GM12878 (cell line): Measurements from ENCODE around the gene INO80B. TPM values are rescaled to one million over a fixed set of nuclear protein-coding genes. Genes with fewer than 3 reads are reported as not detected.

Source experiments
- BRCA1 ChIP-seq: IDR thresholded peaks from 2 replicates; pipeline ENCODE4 v1.6.1; 2011; ENCODE audit warnings: low read depth, low read length, improper control_type of control experiment
- CBFB ChIP-seq: IDR thresholded peaks from 2 replicates; pipeline ENCODE4 v1.6.1; 2016; ENCODE audit warnings: antibody characterized with exemption, low read depth
- EED ChIP-seq: sonication (generic); IDR thresholded peaks from 2 replicates; pipeline ENCODE4 v1.6.1; 2016; ENCODE audit warnings: antibody characterized with exemption, low read depth
- KDM1A ChIP-seq: fragments of 200-600 bp; sonication (generic); IDR thresholded peaks from 2 replicates; pipeline ENCODE4 v1.6.1; 2016; ENCODE audit warnings: borderline replicate concordance
- MTA2 ChIP-seq: fragments of 450-650 bp; IDR thresholded peaks from 2 replicates; pipeline ENCODE4 v1.6.1; 2016; ENCODE audit warnings: low read depth, mild to moderate bottlenecking, moderate library complexity
- MTA3 ChIP-seq: IDR thresholded peaks from 2 replicates; pipeline ENCODE4 v1.6.1; 2012; ENCODE audit warnings: low read length, inconsistent platforms, borderline replicate concordance
- NFYB ChIP-seq: IDR thresholded peaks from 2 replicates; pipeline ENCODE4 v1.6.1; 2011; ENCODE audit warnings: low read depth, mild to moderate bottlenecking, low read length, improper control_type of control experiment, moderate library complexity; ENCODE audit not compliant: insufficient read depth
- RAD21 ChIP-seq: IDR thresholded peaks from 2 replicates; pipeline ENCODE4 v1.6.1; 2011; ENCODE audit warnings: mild to moderate bottlenecking, low read depth, low read length, moderate library complexity; ENCODE audit not compliant: insufficient read depth
- SMARCA5 ChIP-seq: fragments of 450-650 bp; IDR thresholded peaks from 2 replicates; pipeline ENCODE4 v1.6.1; 2017; ENCODE audit warnings: mild to moderate bottlenecking
- SP1 ChIP-seq: IDR thresholded peaks from one replicate; pipeline ENCODE4 v1.6.1; 2011; ENCODE audit warnings: low read depth, low read length
- ZNF274 ChIP-seq: IDR thresholded peaks from one replicate; pipeline ENCODE4 v1.8.0; 2011; ENCODE audit not compliant: insufficient read length, insufficient read depth
- polyA plus RNA-seq, 11 experiments: library from polyadenylated mRNA; depleted of rRNA in 4 of 11; unstranded in 6 of 11; stranded (reverse) in 5 of 11; fragments of >200 nt; fragmentation: Nextera tagmentation in 4 of 11; fragmentation: Illumina TruSeq in 1 of 11; extraction: Ambion mirVana in 4 of 11; extraction: Trizol in 1 of 11; gene quantifications; 1 replicate in 1 of 11; 2 replicates in 10 of 11; pipeline versions ENCODE4 v1.2.1 to v1.2.3, GENCODE V29; 2011 to 2016; ENCODE audit warnings: inconsistent platforms in 2 of 11, missing spikeins in 2 of 11, low read depth in 1 of 11
- total RNA-seq, 4 experiments: library from RNA; depleted of rRNA in 3 of 4; stranded (reverse); fragments of >200 nt in 3 of 4; fragmentation: Illumina TruSeq in 1 of 4; extraction: Trizol in 1 of 4; gene quantifications; 2 replicates each; pipeline versions ENCODE4 v1.2.1 to v1.2.3, GENCODE V29; 2013 to 2021
- TF ChIP-seq, protein P1 (sequence below): fragments of 450-650 bp; IDR thresholded peaks from 2 replicates; pipeline ENCODE4 v1.6.1; 2016; ENCODE audit warnings: mild to moderate bottlenecking
- TF ChIP-seq, protein P2 (sequence below): fragments of 450-650 bp; formaldehyde crosslinking; IDR thresholded peaks from 2 replicates; pipeline ENCODE4 v1.4.0; 2020; ENCODE audit warnings: mild to moderate bottlenecking, moderate library complexity
- TF ChIP-seq, protein P3 (sequence below), 3 experiments: IDR thresholded peaks in 2 of 3; conservative IDR thresholded peaks in 1 of 3; 2 replicates each; pipeline ENCODE4 v1.5.1; 2011; ENCODE audit warnings: low read depth in 3 of 3, low read length in 3 of 3, mild to moderate bottlenecking in 3 of 3, control low read depth in 2 of 3, moderate library complexity in 2 of 3, inconsistent platforms in 1 of 3, mixed read lengths in 1 of 3; ENCODE audit not compliant: control insufficient read depth in 2 of 3, insufficient read depth in 1 of 3; ENCODE audit errors: extremely low read depth in 1 of 3
- TF ChIP-seq, protein P4 (sequence below): IDR thresholded peaks from 2 replicates; pipeline ENCODE4 v1.6.1; 2011; ENCODE audit warnings: mild to moderate bottlenecking, low read depth, low read length, moderate library complexity; ENCODE audit not compliant: insufficient replicate concordance
- TF ChIP-seq, protein P5 (sequence below): fragments of 450-650 bp; IDR thresholded peaks from 2 replicates; pipeline ENCODE4 v1.6.1; 2017; ENCODE audit warnings: antibody characterized with exemption, mild to moderate bottlenecking, moderate library complexity

INO80B gene
- total and polyA plus RNA-seq, 10 of the 15 experiments (the other 5 are each of a cell fraction or from before 2014, with no cell fraction given): 1.3 to 26.7 (median 11.1) TPM

DNA sequence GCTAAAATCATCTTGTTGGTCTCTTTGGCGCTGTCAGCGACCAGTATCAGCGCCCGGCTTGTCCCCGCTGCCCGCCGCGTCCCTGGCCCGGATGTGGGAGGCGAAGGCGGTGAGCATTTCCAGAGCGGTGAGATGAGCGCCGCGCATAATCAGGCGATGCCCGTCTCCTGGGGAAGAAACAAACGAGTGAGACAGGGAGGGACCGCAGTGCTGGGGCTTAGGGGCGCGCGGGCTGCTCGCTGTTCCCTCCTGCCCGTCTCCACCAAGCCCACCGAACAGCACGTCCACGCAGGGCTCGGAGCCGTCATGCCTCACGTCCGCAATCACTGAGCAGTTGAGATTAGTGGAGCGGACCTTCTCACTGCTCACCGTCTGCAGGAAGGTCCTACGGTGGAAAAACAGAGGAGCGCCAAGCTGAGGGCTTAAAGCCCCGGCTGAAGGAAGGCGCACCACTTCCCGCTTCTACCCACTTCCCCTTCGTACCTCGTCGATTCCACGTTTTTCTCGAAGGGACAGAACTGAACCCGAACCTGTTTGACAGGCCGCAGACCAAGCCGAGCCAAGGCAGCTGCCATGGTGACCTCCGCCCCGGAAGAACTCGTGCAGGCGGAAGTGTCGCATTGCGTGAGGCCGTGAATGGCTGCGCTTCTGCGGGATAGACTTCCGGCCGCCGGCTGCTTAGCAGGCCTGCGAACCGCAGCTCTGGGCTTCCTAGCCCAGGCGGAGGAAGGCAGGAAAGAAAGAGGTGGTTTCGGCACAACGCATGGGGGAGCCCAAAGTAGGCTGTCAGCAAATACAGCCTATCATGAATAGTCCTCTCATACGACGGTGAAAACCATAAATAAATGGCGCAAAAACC lies 17.4 kb downstream of the INO80B start, which contains the start of gene MRPL53 (continued):
- TF ChIP-seq, protein P1, sequence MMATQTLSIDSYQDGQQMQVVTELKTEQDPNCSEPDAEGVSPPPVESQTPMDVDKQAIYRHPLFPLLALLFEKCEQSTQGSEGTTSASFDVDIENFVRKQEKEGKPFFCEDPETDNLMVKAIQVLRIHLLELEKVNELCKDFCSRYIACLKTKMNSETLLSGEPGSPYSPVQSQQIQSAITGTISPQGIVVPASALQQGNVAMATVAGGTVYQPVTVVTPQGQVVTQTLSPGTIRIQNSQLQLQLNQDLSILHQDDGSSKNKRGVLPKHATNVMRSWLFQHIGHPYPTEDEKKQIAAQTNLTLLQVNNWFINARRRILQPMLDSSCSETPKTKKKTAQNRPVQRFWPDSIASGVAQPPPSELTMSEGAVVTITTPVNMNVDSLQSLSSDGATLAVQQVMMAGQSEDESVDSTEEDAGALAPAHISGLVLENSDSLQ: peak; percentile 78
- TF ChIP-seq ZNF274: no peak
- peak; percentile 35 for TF ChIP-seq SP1
- TF ChIP-seq CBFB: peak; percentile 91
- peak; percentile 93 for TF ChIP-seq MTA2
- no peak for TF ChIP-seq KDM1A
- TF ChIP-seq, protein P2, sequence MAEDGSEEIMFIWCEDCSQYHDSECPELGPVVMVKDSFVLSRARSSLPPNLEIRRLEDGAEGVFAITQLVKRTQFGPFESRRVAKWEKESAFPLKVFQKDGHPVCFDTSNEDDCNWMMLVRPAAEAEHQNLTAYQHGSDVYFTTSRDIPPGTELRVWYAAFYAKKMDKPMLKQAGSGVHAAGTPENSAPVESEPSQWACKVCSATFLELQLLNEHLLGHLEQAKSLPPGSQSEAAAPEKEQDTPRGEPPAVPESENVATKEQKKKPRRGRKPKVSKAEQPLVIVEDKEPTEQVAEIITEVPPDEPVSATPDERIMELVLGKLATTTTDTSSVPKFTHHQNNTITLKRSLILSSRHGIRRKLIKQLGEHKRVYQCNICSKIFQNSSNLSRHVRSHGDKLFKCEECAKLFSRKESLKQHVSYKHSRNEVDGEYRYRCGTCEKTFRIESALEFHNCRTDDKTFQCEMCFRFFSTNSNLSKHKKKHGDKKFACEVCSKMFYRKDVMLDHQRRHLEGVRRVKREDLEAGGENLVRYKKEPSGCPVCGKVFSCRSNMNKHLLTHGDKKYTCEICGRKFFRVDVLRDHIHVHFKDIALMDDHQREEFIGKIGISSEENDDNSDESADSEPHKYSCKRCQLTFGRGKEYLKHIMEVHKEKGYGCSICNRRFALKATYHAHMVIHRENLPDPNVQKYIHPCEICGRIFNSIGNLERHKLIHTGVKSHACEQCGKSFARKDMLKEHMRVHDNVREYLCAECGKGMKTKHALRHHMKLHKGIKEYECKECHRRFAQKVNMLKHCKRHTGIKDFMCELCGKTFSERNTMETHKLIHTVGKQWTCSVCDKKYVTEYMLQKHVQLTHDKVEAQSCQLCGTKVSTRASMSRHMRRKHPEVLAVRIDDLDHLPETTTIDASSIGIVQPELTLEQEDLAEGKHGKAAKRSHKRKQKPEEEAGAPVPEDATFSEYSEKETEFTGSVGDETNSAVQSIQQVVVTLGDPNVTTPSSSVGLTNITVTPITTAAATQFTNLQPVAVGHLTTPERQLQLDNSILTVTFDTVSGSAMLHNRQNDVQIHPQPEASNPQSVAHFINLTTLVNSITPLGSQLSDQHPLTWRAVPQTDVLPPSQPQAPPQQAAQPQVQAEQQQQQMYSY (CRISPR knock-in tag): no peak
- TF ChIP-seq, protein P3, sequence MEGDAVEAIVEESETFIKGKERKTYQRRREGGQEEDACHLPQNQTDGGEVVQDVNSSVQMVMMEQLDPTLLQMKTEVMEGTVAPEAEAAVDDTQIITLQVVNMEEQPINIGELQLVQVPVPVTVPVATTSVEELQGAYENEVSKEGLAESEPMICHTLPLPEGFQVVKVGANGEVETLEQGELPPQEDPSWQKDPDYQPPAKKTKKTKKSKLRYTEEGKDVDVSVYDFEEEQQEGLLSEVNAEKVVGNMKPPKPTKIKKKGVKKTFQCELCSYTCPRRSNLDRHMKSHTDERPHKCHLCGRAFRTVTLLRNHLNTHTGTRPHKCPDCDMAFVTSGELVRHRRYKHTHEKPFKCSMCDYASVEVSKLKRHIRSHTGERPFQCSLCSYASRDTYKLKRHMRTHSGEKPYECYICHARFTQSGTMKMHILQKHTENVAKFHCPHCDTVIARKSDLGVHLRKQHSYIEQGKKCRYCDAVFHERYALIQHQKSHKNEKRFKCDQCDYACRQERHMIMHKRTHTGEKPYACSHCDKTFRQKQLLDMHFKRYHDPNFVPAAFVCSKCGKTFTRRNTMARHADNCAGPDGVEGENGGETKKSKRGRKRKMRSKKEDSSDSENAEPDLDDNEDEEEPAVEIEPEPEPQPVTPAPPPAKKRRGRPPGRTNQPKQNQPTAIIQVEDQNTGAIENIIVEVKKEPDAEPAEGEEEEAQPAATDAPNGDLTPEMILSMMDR (IDR thresholded peaks at IDR 0.05 in 2 of 3, conservative IDR thresholded peaks at IDR 0.05 in 1 of 3; ENCODE audit: control insufficient read depth in 2 of 3, extremely low read depth in 1 of 3, insufficient read depth in 1 of 3, low read depth in 3 of 3, low read length in 3 of 3): no peak
- peak; percentile 37; the same call in 1 of the 2 replicates for TF ChIP-seq BRCA1
- TF ChIP-seq NFYB: peak; percentile 59; the same call in 1 of the 2 replicates
- TF ChIP-seq, protein P4, sequence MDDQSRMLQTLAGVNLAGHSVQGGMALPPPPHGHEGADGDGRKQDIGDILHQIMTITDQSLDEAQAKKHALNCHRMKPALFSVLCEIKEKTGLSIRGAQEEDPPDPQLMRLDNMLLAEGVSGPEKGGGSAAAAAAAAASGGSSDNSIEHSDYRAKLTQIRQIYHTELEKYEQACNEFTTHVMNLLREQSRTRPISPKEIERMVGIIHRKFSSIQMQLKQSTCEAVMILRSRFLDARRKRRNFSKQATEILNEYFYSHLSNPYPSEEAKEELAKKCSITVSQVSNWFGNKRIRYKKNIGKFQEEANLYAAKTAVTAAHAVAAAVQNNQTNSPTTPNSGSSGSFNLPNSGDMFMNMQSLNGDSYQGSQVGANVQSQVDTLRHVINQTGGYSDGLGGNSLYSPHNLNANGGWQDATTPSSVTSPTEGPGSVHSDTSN: peak; percentile 54
- peak; percentile 68; the same call in 1 of the 2 replicates for TF ChIP-seq MTA3
- TF ChIP-seq, protein P5, sequence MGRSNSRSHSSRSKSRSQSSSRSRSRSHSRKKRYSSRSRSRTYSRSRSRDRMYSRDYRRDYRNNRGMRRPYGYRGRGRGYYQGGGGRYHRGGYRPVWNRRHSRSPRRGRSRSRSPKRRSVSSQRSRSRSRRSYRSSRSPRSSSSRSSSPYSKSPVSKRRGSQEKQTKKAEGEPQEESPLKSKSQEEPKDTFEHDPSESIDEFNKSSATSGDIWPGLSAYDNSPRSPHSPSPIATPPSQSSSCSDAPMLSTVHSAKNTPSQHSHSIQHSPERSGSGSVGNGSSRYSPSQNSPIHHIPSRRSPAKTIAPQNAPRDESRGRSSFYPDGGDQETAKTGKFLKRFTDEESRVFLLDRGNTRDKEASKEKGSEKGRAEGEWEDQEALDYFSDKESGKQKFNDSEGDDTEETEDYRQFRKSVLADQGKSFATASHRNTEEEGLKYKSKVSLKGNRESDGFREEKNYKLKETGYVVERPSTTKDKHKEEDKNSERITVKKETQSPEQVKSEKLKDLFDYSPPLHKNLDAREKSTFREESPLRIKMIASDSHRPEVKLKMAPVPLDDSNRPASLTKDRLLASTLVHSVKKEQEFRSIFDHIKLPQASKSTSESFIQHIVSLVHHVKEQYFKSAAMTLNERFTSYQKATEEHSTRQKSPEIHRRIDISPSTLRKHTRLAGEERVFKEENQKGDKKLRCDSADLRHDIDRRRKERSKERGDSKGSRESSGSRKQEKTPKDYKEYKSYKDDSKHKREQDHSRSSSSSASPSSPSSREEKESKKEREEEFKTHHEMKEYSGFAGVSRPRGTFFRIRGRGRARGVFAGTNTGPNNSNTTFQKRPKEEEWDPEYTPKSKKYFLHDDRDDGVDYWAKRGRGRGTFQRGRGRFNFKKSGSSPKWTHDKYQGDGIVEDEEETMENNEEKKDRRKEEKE: no peak
- TF ChIP-seq EED: peak; percentile 69; the same call in 1 of the 2 replicates
- no peak for TF ChIP-seq SMARCA5
- no peak for TF ChIP-seq RAD21
